Measurements from ENCODE around the gene VPS8. TPM values are rescaled to one million over a fixed set of nuclear protein-coding genes. Genes with fewer than 3 reads are reported as not detected.
"Not testable (repeated sequence)": the region's sequence is repeated elsewhere in the genome, so short reads cannot be mapped to it uniquely, and the experiment has no call there.

VPS8 gene
- total RNA-seq, 2 donors from 2014 or later, result 26.2 to 29.1 TPM

DNA sequence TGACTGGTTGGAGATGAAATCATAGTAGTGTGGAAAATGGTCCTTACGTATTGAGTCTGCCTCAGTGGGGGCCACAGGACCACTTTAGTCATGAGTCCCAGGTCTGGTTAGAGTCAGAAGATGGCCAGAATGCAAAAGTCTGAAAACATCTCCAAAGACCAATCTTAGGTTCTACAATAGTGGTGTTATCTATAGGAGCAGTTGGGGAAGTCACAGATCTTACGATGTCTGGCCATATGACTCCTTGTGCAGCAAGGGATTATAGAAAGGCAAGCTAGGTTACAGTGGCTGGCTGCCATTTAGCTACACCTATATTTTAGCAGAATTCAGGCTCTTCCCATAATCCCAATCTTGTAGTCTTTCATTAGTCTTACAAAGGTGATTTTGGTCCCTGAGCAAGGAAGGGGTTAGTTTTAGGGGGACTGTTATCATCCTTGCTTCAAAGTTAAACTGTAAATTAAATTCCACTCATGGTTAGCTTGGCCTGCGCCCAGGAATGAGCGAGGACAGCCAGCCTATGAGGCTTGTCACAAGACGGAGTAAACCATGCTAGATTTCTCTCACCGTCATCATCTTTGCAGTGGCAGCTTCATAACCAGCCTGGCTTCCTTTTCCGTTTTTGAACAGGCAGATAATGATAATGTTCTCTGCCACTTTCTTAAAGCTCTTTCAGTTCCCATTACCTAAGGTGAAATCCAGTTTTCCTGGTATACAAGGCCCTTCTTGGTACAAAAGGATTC is 134.1 kb downstream of the VPS8 start:
- DNase-seq (no peak), ATAC-seq (no peak)
- intact Hi-C loops (cut with DNase I), result no loop called here

DNA sequence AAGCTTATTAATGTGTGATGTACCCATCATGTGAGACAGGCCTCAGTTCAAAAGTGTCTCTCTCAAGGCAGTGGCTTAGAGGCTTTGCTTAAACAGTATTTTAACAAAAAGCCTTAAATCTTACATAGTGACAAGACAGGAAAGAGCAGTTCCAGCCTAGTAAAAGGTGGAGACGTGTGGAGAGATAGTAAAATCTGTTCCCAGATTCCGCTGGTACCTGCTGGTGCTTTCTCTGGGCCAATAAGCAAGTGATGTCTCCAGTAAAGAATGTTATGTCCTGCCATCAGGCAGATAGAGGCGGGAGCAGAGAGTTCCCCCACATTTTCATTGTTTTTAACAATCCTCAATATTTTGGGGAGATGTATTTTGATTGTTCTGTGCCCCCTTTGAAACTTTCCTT is 135.0 kb downstream of the VPS8 start:
- ATAC-seq (peak in 1 of 2 donors; percentile 72), DNase-seq (no peak)
- intact Hi-C loops (cut with DNase I), result no loop called here

DNA sequence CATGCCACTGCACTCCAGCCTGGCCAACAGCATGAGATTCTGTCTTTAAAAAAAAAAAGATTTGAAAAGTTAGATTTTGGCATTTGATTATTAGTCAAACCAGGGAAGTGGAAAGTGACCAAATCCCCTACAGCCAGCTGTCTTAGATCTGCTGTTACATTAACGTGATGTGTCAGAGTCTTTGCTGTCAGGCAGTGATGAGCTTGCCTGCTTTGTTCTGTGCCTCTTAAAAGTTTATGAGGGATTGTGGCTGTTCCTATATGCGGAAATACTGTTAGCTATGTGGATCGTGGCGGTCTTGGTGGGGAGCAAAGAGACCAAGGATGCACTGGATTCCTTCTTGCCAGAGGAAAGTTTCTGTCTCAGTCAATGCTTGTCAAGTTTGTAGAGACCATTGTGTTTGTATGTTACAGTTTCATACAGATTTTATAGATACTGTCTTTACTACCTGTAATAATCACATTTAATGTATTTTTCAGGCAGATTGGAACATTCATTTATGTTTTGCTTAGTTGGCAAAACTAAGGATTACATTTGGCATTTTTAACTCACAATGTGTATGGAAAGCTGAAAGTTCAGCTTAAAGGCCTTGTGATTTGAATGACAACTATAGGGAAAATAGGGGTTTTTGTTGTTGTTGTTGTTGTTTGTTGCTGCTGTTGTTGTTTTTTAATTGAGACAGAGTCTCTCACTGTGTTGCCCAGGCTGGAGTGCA is 137.4 kb downstream of the VPS8 start:
- DNase-seq (no peak), ATAC-seq (no peak)
- intact Hi-C loops (cut with DNase I), result no loop called here

DNA sequence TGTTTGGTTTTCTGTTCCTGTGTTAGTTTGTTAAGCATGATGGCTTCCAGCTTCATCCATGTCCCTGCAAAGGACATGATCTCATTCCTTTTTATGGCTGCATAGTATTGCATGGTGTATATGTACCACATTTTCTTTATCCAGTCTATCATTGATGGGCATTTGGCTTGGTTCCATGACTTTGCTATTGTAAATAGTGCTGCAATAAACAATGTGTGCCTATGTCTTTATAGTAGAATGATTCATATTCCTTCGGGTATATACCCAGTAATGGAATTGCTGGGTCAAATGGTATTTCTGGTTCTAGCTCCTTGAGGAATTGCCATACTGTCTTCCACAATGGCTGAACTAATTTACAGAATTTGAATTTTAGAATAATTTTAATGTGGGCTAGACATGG is 138.8 kb downstream of the VPS8 start:
- DNase-seq; intact Hi-C loops (cut with DNase I); ATAC-seq: not testable (repeated sequence)

DNA sequence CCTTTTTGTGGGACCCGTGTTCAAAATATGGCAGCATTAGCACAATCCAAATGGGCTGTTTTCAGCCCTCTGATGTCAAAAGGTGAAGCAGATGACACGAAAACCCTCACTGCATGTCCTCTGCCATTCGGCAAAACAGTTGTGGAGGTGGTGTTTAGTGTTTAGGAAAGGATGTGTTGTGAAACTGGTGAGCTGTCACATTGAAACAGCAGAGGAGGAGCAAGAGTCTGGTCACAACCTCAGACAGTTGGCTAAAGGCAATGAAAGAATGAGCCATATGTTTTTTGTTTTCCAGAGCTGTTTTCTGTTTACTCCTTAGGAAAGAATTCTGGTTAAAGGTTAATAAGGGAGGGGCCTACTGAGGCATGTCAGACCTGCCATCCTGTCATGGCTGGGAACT is 140.7 kb downstream of the VPS8 start:
- intact Hi-C loops (cut with DNase I), result no loop called here
- no peak for ATAC-seq

DNA sequence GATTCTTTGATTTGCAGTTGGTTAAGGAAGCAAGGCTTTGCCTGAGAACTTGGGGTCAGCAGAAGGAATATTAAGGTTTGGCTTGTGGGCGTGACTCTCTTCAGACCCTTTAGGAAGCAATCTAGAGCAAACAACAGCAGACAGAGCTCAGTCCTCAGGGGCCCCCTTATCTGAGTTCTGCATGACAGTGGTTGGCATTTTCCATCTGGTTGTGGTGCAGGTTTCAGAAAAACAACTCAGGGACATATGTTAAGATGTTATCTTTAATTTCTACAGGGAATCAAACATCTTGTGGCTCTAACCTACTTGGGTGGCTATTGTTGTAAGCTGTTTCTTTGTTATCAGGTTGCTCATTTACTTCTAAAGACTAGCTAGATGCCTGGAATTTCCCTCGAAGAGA is 141.4 kb downstream of the VPS8 start:
- intact Hi-C loops (cut with DNase I), result no loop called here
- no peak for DNase-seq
- ATAC-seq, result no peak

More for the DNA sequence above, 140.7 kb downstream of the VPS8 start:
- DNase-seq, result no peak

DNA sequence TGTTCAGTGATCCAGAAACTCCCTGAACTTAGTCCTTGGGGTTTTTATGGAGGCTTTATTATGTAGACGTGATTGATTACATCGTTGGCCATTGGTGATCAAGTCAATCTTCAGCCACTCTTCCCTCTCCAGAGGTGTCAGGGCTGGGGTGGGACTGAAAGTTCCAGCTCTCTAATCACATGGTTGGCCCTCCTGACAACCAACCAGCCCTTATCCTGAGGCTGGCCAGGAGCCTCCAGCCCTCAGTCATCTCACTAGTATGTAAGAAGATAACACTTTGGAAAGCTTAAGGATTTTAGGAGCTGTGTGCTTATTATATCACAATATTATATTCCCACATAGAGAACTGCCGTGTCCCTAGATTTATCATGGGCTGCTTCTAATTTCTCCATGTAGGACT is 142.3 kb downstream of the VPS8 start:
- no peak for DNase-seq
- intact Hi-C loops (cut with DNase I), result no loop called here
- peak in 1 of 2 donors; percentile 82 for ATAC-seq

DNA sequence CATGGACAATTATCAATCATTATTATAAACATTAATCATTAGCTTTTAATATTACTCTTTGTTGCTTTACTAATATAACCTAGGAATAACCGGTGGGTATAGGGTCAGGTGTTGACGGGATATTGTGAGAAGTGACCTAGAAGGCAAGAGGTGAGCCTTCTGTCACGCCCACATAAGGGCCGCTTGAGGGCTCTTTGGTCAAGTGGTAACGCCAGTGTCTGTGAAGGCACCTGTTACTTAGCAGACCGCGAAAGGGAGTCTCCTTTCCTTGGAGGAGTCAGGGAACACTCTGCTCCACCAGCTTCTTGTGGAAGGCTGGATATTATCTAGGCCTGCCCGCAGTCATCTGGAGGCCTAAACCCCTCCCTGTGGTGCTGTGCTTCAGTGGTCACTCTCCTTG is 142.9 kb downstream of the VPS8 start:
- DNase-seq; intact Hi-C loops (cut with DNase I); ATAC-seq: not testable (repeated sequence)

DNA sequence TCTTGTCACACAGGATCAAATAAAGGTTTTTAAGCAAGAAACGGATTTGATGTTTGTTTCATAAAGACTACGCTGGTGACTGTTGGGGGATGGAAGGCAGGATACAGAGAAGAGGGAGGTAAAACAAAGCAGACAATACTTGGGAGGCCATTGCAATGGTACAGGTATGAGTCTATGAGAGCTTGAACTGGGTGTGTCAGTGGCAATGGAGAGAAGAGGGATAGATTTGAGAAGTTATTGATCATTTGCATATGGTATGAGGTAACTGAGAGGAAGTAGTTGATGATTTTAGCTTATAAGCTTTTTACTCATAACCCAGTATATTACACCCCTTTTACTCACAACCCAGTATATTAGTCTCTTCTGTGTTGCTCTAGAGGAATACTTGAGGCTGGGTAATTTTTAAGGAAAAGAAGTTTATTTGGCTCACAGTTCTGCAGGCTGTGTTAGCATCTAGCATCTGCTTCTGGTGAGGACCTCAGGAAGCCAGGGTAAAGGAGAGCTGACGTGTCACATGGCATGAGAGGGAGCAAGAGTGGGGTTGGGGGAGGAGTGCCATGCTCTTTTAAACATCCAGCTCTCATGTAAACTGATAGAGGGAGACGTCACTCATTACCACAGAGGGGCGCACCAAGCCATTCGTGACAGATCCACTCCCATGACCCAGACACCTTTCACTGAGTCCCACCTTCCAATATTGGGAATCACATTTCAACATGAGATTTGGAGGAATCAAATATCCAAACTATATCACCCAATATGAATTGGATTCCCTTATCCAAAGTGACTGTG is 153.9 kb downstream of the VPS8 start:
- intact Hi-C loops (cut with DNase I), result no loop called here
- DNase-seq, result no peak

DNA sequence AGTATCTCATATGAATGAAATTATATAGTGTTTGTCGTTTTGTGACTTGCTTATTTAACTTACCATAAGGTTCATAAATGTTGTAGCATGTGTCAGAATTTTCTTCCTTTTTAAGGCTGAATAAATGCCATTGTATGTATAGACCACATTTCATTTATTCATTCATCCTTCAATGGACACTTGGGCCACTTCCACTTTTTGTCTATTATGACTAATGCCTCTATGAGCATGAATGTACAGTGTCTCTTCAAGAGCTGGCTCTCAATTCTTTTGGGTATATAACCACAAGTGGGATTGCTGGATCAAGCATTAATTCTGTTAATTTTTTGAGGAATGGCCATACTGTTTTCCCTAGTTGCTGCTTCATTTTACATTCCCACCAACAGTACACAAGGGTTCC is 156.1 kb downstream of the VPS8 start:
- no peak for DNase-seq
- no peak for ATAC-seq
- intact Hi-C loops (cut with DNase I), result no loop called here

More for the DNA sequence above, 153.9 kb downstream of the VPS8 start:
- no peak for ATAC-seq

DNA sequence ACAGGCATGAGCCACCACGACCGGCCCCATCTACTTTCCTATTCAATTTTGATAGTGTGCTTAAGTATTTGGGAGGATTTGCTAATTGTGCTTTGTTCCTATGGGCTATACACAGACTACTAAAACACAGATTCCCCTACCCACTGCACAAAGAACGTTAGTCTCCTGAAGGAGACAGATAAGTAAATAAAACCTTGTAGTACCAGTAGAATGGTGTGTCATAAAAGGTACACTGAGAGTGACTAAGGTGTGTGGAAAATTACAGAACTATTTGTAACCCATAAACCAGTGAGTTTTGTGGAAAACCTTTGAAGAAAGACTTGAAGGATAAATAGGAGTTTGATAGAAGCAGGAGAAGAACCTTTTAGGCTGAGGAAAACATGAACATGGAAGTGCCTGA is 158.2 kb downstream of the VPS8 start:
- DNase-seq (no peak), ATAC-seq (no peak)
- intact Hi-C loops (cut with DNase I), result no loop called here

DNA sequence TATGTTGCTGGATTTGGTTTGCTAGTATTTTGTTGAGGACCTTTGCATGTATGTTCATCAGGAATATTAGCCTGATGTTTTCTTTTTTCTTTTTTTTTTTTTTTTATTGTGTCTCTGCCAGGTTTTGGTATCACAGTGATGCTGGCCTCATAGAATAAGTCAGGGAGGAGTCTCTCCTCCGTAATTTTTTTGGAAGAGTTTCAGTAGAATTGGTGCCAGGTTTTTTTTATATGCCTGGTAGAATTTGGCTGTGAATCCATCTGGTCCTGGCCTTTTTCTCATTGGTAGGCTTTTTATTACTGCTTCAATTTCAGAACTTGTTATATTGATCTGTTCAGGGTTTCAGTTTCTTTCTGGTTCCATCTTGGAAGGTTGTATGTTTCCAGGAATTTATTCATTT is 165.8 kb downstream of the VPS8 start:
- intact Hi-C loops (cut with DNase I), result no loop called here
- ATAC-seq, result no peak
- DNase-seq, result no peak

DNA sequence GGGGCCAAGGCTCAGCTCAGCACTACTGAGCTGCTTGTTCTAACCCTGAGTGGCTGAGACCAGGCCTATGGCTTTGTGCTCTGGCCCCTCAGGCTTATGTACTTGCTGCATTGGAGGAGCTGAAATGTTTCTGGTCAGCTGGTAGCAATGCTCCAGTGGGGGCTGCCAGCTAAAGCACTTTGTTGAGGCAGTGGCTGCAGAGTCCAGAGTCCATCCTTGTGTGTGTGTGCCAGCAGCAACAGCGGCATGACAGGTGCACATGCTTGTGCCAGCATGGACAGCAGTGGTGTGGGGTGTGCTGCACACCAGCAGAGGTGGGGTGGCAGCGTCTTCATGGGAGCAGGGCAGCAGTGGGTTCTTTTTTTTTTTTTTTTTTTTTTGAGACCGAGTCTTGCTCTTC is 169.1 kb downstream of the VPS8 start:
- ATAC-seq (no peak), DNase-seq (no peak)
- intact Hi-C loops (cut with DNase I), result no loop called here

DNA sequence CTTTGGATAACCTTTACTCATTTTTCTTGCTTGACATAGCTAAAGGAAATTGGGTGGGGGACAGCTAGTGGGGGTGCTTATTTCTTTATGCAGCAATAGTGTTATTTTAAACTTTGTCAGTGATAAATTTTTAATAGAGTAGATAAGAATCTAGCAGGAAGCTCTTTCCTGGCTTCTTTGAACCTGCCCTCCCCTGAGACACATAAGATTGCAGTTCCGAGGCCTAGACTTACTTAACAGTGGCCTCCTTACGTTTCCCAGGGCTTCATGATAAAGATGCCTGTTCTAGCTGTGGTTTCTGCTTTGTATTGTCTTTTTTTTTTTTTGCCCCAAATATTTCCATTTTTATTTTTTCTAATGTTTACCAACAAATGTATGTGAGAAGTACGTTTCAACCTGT is 170.1 kb downstream of the VPS8 start:
- ATAC-seq, result no peak
- DNase-seq, result no peak
- intact Hi-C loops (cut with DNase I), result no loop called here

DNA sequence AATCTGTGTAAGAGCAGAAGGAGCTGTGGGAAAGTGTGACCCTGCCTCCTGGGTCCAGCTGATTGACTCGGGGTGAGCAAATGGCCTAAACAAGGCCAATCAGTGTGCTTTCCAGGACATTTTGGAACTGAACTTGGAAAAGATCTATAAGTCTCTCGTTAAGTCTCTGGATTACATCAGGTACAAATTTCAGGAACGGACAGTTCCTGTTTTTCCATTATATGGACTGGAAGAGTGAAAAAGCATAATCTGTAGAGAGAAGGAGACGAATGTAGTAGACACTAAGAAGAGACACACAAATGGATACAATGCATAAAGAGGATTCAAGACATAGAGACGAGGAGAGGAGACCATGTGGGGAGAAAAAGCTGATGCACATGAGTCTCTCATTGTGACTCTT is 173.6 kb downstream of the VPS8 start:
- ATAC-seq, result no peak
- no peak for DNase-seq
- intact Hi-C loops (cut with DNase I), result no loop called here

DNA sequence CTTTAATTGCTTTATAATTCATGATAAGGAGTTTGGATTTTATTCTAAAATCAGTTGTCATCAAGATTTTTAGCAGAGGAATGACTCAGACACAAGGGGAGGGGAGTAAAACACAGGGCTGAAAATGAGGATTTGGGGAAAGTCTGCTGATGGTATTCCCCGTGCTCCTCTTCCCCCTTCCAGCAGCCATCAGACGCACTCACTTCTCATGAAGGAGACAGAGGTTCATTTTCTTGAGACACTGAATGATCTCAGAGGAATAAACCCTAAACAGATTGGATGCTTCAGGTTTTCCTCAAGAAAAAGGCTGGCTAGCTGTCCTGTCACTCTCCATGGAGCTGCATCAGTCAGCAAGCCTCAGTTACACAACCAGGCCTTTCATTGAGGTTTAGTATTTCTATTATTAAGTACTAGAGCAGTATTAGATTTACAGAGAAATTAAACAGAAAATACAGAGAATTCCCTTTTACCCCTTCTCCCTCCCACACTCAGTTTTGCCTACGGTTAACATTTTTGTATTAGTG is 174.5 kb downstream of the VPS8 start:
- intact Hi-C loops (cut with DNase I), result no loop called here
- peak; percentile 19 to 48 for ATAC-seq
- DNase-seq, result no peak

DNA sequence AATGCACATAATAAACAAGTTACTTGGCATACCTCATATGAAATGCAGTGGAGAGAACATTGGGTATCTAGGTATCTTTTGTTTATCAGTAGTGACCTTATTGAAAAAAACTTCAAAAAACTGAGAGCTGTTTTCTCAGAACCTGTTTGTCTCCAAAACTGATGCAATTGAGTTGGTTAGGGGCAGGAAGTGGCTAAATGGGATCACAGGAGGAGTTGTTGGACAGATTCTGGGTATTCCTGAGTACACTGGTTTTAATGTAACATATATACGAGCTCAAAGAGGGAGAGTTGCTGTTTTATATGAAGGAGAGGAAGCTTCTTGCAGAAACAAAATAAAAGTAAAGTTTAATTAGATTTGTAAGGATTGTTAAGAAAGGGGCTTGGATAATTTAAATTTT is 181.4 kb downstream of the VPS8 start:
- intact Hi-C loops (cut with DNase I), result no loop called here

DNA sequence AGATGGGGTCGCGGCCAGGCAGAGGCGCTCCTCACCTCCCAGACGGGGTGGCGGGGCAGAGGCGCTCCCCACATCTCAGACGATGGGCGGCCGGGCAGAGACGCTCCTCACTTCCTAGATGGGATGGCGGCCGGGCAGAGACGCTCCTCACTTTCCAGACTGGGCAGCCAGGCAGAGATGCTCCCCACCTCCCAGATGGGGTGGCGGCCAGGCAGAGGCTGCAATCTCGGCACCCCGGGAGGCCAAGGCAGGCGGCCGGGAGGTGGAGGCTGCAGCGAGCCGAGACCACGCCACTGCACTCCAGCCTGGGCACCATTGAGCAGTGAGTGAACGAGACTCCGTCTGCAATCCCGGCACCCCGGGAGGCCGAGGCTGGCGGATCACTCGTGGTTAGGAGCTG is 191.9 kb downstream of the VPS8 start:
- intact Hi-C loops (cut with DNase I); DNase-seq; ATAC-seq: not testable (repeated sequence)

More for the DNA sequence above, 181.4 kb downstream of the VPS8 start:
- DNase-seq (no peak), ATAC-seq (no peak)

DNA sequence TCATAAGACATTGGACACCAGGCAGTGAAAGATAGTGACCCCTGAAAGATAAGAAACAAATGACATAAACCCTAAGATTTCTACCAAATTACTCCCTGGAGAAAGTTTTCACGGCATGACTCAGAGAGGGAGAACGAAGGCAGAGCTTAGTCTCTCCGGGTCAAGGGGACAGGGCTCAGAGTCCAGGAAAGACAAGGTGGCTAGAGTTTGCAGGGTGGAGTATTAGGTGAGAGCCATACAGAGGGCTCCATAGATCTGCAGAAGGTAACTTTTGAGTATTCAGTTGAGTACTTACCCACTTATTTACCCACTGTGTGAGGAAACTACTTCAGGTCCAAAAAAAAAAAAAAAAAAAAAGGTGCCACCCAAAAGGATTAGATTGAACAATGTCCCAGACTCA is 197.7 kb downstream of the VPS8 start:
- ATAC-seq (no peak), DNase-seq (no peak)
- intact Hi-C loops (cut with DNase I), result no loop called here

DNA sequence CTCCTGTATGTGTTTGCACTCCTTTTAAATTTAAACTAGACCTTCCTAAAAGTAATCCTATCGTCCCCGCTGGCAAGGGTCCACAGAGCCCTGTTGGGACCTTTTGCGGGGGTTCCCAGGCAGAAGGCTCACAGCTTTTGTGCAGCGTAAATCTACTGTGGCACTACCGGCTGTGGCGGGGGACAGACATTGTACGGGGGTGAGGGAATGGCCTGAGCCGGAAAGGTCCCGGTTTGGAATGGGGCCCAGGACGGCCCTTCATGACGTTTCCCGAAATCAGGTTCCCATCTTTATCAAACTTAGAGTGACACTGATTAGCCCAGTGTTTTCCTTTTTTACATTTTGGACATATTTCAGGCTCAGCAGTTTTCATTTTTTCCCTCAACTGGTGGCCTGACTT is 205.6 kb downstream of the VPS8 start:
- peak; percentile 34 for DNase-seq
- intact Hi-C loops (cut with DNase I); ATAC-seq: not testable (repeated sequence)
